ENCODE data around the gene YY1.
"Not testable (repeated sequence)": the region's sequence is repeated elsewhere in the genome, so short reads cannot be mapped to it uniquely, and the experiment has no call there.

The YY1 gene

DNA sequence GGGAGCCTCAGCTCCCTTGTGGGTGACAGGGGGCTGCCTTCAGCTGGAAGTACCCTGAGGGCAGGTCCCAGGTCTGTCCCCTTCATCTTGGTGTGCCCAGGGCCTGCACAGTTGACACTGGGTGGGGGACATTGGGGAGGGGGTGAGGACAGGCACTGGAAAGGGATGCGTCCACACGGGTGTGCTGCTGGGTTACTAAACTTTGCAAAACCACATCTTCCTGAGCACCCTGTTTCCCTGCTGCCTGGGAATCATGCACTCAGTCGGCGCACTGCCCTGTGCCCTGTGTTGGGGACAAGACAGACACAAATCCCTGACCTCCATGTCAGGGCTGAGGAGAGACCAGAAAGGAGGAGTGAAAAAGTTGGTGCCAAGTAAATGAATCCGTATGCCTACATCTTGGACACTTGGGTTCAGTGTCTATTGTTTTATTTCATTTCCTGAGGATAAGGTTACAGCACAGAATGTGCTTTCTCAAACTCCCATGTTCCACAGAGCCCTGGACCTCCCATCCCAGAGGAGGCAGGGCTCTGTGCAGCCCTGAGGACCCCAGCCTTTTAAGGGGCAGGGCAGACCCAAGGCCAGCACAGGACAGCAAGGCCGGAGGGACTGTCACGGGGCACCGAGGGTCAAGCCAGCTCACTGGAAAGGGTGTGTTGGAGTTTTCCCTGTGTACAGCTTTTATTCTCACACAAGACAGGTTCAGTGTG, 70.2 kb downstream of the YY1 start:
- 92% methylated on average over 7 of the region's 8 CpGs for WGBS
- H3K4ac ChIP-seq (ENCODE audit: low read depth in 1 of 2, low read length in 2 of 2) = no peak overlapping the region

DNA sequence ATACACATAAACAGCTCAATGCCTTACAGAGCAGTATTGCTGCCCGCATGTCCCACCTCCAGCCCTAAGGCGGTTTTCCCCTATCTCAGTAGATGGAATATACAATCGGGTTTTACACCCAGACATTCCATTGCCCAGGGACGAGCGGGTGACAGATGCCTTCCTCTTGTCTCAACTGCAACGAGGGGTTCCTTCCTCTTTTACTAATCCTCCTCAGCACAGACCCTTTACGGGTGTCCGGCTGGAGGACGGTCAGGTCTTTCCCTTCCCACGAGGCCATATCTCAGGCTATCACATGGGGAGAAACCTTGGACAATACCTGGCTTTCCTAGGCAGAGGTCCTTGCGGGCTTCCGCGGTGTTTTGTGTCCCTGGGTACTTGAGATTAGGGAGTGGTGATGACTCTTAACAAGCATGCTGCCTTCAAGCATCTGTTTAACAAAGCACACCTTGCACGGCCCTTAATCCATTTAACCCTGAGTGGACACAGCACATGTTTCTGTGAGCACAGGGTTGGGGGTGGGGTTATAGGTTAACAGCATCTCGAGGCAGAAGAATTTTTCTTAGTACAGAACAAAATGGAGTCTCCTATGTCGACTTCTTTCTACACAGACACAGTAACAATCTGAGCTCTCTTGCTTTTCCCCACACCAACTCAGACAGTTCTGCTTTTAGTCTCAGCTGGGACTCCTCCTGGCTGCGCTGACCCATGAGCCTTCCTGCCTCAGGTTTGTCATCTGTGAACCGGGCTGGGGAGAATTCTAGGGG, 73.3 kb downstream of the YY1 start:
- not testable (repeated sequence) for H3K9ac ChIP-seq (ENCODE audit: low read length); H3K36me3 ChIP-seq (ENCODE audit: control insufficient read depth in 1 of 2, insufficient read depth in 2 of 2, low read depth in 1 of 2, low read length in 2 of 2); H3K27ac ChIP-seq (ENCODE audit: low read length, poor library complexity, severe bottlenecking); H3K4ac ChIP-seq (ENCODE audit: low read depth in 1 of 2, low read length in 2 of 2); H3K14ac ChIP-seq (ENCODE audit: low read length in 2 of 2); H3K9me3 ChIP-seq (ENCODE audit: control insufficient read depth, low read length); H2BK15ac ChIP-seq (ENCODE audit: low read depth, poor library complexity, severe bottlenecking); H3K4me3 ChIP-seq (ENCODE audit: insufficient read depth in 1 of 2, low read depth in 1 of 2, low read length in 2 of 2); H3K23ac ChIP-seq (ENCODE audit: low read length in 2 of 2); DNase-seq; H2AFZ ChIP-seq (ENCODE audit: low read depth, low read length); H2BK5ac ChIP-seq (ENCODE audit: low read depth, low read length, poor library complexity, severe bottlenecking); H4K91ac ChIP-seq (ENCODE audit: low read length); H2BK120ac ChIP-seq (ENCODE audit: low read depth, low read length); H2BK12ac ChIP-seq (ENCODE audit: low read length in 2 of 2); H2AK5ac ChIP-seq (ENCODE audit: low read length, severe bottlenecking); H4K8ac ChIP-seq (ENCODE audit: low read length); H3K4me2 ChIP-seq (ENCODE audit: low read length, poor library complexity, severe bottlenecking)
- H3K27me3 ChIP-seq (ENCODE audit: control insufficient read depth in 1 of 2, insufficient read depth in 1 of 2, low read length in 2 of 2) = peaks cover 0 to 27% of the 10 kb centered on the region in 2 experiments
- peaks cover 13% of the 10 kb centered on the region for H3K79me1 ChIP-seq (replicated peaks; ENCODE audit: low read length, poor library complexity, severe bottlenecking)
- peak overlapping the region in 1 of 2 experiments; percentile 61 for H3K18ac ChIP-seq (ENCODE audit: low read depth in 1 of 2, low read length in 2 of 2)
- WGBS = 71% methylated on average over 18 of the region's 18 CpGs
- peaks cover 25% of the 10 kb centered on the region for H3K4me1 ChIP-seq (ENCODE audit: control insufficient read depth, insufficient read depth, low read depth, low read length)

More for the DNA sequence above, 70.2 kb downstream of the YY1 start:
- H2BK120ac ChIP-seq (ENCODE audit: low read depth, low read length) = no peak overlapping the region
- no peak overlapping the region for H2AK5ac ChIP-seq (ENCODE audit: low read length, severe bottlenecking)
- H2BK15ac ChIP-seq (ENCODE audit: low read depth, poor library complexity, severe bottlenecking) = no peak overlapping the region
- H2AFZ ChIP-seq (ENCODE audit: low read depth, low read length) = no peak overlapping the region
- H3K4me1 ChIP-seq (ENCODE audit: control insufficient read depth, insufficient read depth, low read depth, low read length) = peaks cover 41% of the 10 kb centered on the region
- peak overlapping the region in 1 of 2 experiments; percentile 71 for H3K14ac ChIP-seq (ENCODE audit: low read length in 2 of 2)
- no peak overlapping the region for H3K18ac ChIP-seq (ENCODE audit: low read depth in 1 of 2, low read length in 2 of 2)
- no peak overlapping the region for H3K27ac ChIP-seq (ENCODE audit: low read length, poor library complexity, severe bottlenecking)
- no peak overlapping the region for H4K8ac ChIP-seq (ENCODE audit: low read length)
- no peak overlapping the region for H3K4me2 ChIP-seq (ENCODE audit: low read length, poor library complexity, severe bottlenecking)
- H3K23ac ChIP-seq (ENCODE audit: low read length in 2 of 2) = no peak overlapping the region
- H3K27me3 ChIP-seq (ENCODE audit: control insufficient read depth in 1 of 2, insufficient read depth in 1 of 2, low read length in 2 of 2) = peaks cover 0 to 27% of the 10 kb centered on the region in 2 experiments
- peaks cover 23% of the 10 kb centered on the region for H3K79me1 ChIP-seq (replicated peaks; ENCODE audit: low read length, poor library complexity, severe bottlenecking)
- H3K9me3 ChIP-seq (ENCODE audit: control insufficient read depth, low read length) = no peaks in the 10 kb centered on the region
- DNase-seq = no peak
- H3K9ac ChIP-seq (ENCODE audit: low read length) = no peak overlapping the region
- no peak overlapping the region for H4K91ac ChIP-seq (ENCODE audit: low read length)
- H3K36me3 ChIP-seq (ENCODE audit: control insufficient read depth in 1 of 2, insufficient read depth in 2 of 2, low read depth in 1 of 2, low read length in 2 of 2) = peaks cover 0 to 9% of the 10 kb centered on the region in 2 experiments
- no peak overlapping the region for H2BK5ac ChIP-seq (ENCODE audit: low read depth, low read length, poor library complexity, severe bottlenecking)
- H3K4me3 ChIP-seq (ENCODE audit: insufficient read depth in 1 of 2, low read depth in 1 of 2, low read length in 2 of 2) = no peak overlapping the region
- H2BK12ac ChIP-seq (ENCODE audit: low read length in 2 of 2) = no peak overlapping the region

DNA sequence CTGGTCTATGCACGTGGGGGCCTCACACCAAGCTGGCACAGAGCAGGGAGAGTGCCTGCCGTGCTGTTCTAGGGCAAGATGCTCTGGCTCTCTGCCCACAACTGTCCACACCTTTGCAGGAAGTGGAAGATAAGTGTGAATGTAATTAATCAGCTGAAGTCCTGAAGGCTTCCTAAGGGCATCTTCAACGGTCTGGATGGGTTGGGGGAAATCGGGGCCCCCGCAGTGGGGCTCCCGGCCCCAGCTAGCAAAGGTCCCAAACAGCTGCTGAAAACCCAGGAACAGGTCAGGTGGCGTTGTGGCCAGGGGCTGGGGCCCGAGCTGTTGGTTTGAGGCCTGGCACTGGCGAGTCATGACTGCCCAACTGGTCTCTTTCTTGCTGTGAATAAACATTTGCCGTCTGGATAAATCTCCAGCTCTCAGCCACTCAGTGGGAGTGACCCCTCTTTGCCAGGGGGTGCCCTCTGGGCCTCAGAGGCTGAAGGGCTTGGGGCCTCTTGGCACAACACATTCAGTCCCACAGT, 74.0 kb downstream of the YY1 start:
- no peak overlapping the region for H3K4ac ChIP-seq (ENCODE audit: low read depth in 1 of 2, low read length in 2 of 2)
- H3K4me2 ChIP-seq (ENCODE audit: low read length, poor library complexity, severe bottlenecking) = no peak overlapping the region
- peak overlapping the region in 1 of 2 experiments; percentile 6 for H3K14ac ChIP-seq (ENCODE audit: low read length in 2 of 2)
- no peak overlapping the region for H2AFZ ChIP-seq (ENCODE audit: low read depth, low read length)
- H4K91ac ChIP-seq (ENCODE audit: low read length) = no peak overlapping the region
- H2BK12ac ChIP-seq (ENCODE audit: low read length in 2 of 2) = no peak overlapping the region
- H2AK5ac ChIP-seq (ENCODE audit: low read length, severe bottlenecking) = no peak overlapping the region
- H3K4me3 ChIP-seq (ENCODE audit: insufficient read depth in 1 of 2, low read depth in 1 of 2, low read length in 2 of 2) = no peak overlapping the region
- peaks cover 8% of the 10 kb centered on the region for H3K79me1 ChIP-seq (replicated peaks; ENCODE audit: low read length, poor library complexity, severe bottlenecking)
- peak overlapping the region; percentile 71 for H4K8ac ChIP-seq (ENCODE audit: low read length)
- WGBS = 67% methylated on average over 10 of the region's 10 CpGs
- H2BK120ac ChIP-seq (ENCODE audit: low read depth, low read length) = no peak overlapping the region
- no peak overlapping the region for H3K27ac ChIP-seq (ENCODE audit: low read length, poor library complexity, severe bottlenecking)
- no peak overlapping the region for H3K23ac ChIP-seq (ENCODE audit: low read length in 2 of 2)
- peak overlapping the region; percentile 40 for H2BK15ac ChIP-seq (ENCODE audit: low read depth, poor library complexity, severe bottlenecking)
- peaks cover 0 to 4% of the 10 kb centered on the region in 2 experiments for H3K36me3 ChIP-seq (ENCODE audit: control insufficient read depth in 1 of 2, insufficient read depth in 2 of 2, low read depth in 1 of 2, low read length in 2 of 2)
- peaks cover 18% of the 10 kb centered on the region for H3K4me1 ChIP-seq (ENCODE audit: control insufficient read depth, insufficient read depth, low read depth, low read length)
- H3K9ac ChIP-seq (ENCODE audit: low read length) = no peak overlapping the region
- peaks cover 0 to 27% of the 10 kb centered on the region in 2 experiments for H3K27me3 ChIP-seq (ENCODE audit: control insufficient read depth in 1 of 2, insufficient read depth in 1 of 2, low read length in 2 of 2)
- no peak for DNase-seq
- H3K9me3 ChIP-seq (ENCODE audit: control insufficient read depth, low read length) = no peaks in the 10 kb centered on the region
- no peak overlapping the region for H2BK5ac ChIP-seq (ENCODE audit: low read depth, low read length, poor library complexity, severe bottlenecking)
- H3K18ac ChIP-seq (ENCODE audit: low read depth in 1 of 2, low read length in 2 of 2) = peak overlapping the region in 1 of 2 experiments; percentile 61

All from mesenchymal stem cell (in vitro differentiated cells and primary cell).